Ovary (tissue), 3 donors: Measurements from ENCODE around the gene PCSK9.

Experiments used
- CTCF ChIP-seq, 3 donors: fragments of 450-650 bp in 2 of 3; fragments of 200-600 bp in 1 of 3; IDR thresholded peaks; one replicate each; pipeline versions ENCODE4 v1.5.1 to v1.8.0; 2016 to 2022; ENCODE audit warnings: antibody characterized with exemption in 3 of 3, mild to moderate bottlenecking in 1 of 3
- POLR2A ChIP-seq: fragments of 450-650 bp; IDR thresholded peaks from one replicate; pipeline ENCODE4 v1.6.1; 2017; ENCODE audit warnings: antibody characterized with exemption, mild to moderate bottlenecking, moderate library complexity
- donor health status: DM: no; HTN: no; CAD: no.

- no peak for TF ChIP-seq CTCF (IDR thresholded peaks at IDR 0.05)
- TF ChIP-seq POLR2A: no peak
Measured at GRCh38 chr1:55047611-55048010, 8.3 kb downstream of the PCSK9 start.
